DOHH2 (cell line): ENCODE results near the gene CACNA1A.

Source experiments
- H3F3A ChIP-seq: fragments of 200-600 bp; sonication (generic), shearing (Covaris generic); 2 replicates; pipeline ENCODE4 v1.6.0; 2016; ENCODE audit warnings: antibody characterized with exemption, mild to moderate bottlenecking; ENCODE audit not compliant: control insufficient read depth, insufficient read depth
- H3K27ac ChIP-seq: fragments of 200-600 bp; sonication (generic); 2 replicates; pipeline ENCODE4 v1.5.1; 2014; ENCODE audit warnings: low read depth, mild to moderate bottlenecking, low read length, moderate library complexity
- H3K27me3 ChIP-seq: fragments of 200-600 bp; sonication (generic); 2 replicates; pipeline ENCODE4 v1.6.1; 2014; ENCODE audit warnings: mild to moderate bottlenecking, low read length, mixed read lengths; ENCODE audit not compliant: control insufficient read depth
- H3K36me3 ChIP-seq: fragments of 200-600 bp; sonication (generic); 2 replicates; pipeline ENCODE4 v1.6.1; 2014; ENCODE audit warnings: mild to moderate bottlenecking, low read length, moderate library complexity, mixed read lengths; ENCODE audit not compliant: control insufficient read depth
- H3K4me1 ChIP-seq: fragments of 200-600 bp; sonication (generic); 2 replicates; pipeline ENCODE4 v1.6.1; 2014; ENCODE audit warnings: mild to moderate bottlenecking, low read length, mixed read lengths; ENCODE audit not compliant: control insufficient read depth
- H3K4me2 ChIP-seq: fragments of 200-600 bp; sonication (generic); 2 replicates; pipeline ENCODE4 v1.6.0; 2014; ENCODE audit warnings: mild to moderate bottlenecking, low read length, moderate library complexity
- H3K4me3 ChIP-seq: fragments of 200-600 bp; sonication (generic); 2 replicates; pipeline ENCODE4 v1.5.1; 2014; ENCODE audit warnings: mild to moderate bottlenecking, low read length, mixed read lengths
- H3K79me2 ChIP-seq: fragments of 200-600 bp; sonication (generic); 2 replicates; pipeline ENCODE4 v1.6.1; 2014; ENCODE audit warnings: mild to moderate bottlenecking, low read length, mixed read lengths; ENCODE audit not compliant: control insufficient read depth
- H3K9me2 ChIP-seq: fragments of 200-600 bp; sonication (generic); replicated peaks from 2 replicates; pipeline ENCODE4 v1.6.1; 2014; ENCODE audit warnings: mild to moderate bottlenecking, low read length, mixed read lengths; ENCODE audit not compliant: control insufficient read depth
- H3K9me3 ChIP-seq: fragments of 200-600 bp; sonication (generic); 2 replicates; pipeline ENCODE4 v1.6.1; 2014; ENCODE audit warnings: antibody characterized with exemption, low read length, mixed read lengths; ENCODE audit not compliant: control insufficient read depth, insufficient read depth
- H4K20me1 ChIP-seq: fragments of 200-600 bp; sonication (generic); 2 replicates; pipeline ENCODE4 v1.6.0; 2014; ENCODE audit warnings: low read depth, mild to moderate bottlenecking, antibody characterized with exemption, low read length, moderate library complexity; ENCODE audit not compliant: control insufficient read depth, insufficient read depth
- CTCF ChIP-seq: fragments of 200-600 bp; sonication (generic); IDR thresholded peaks from one replicate; pipeline ENCODE4 v1.5.1; 2014; ENCODE audit warnings: antibody characterized with exemption, mild to moderate bottlenecking, low read depth, low read length; ENCODE audit not compliant: poor library complexity, severe bottlenecking
- EZH2phosphoT487 ChIP-seq: fragments of 200-600 bp; sonication (generic); IDR thresholded peaks from 2 replicates; pipeline ENCODE4 v1.6.1; 2017; ENCODE audit warnings: borderline replicate concordance, mild to moderate bottlenecking, antibody characterized with exemption, low read length, moderate library complexity, mixed read lengths

The CACNA1A gene

GRCh38 chr19:13506471-13506820 lies at the start of gene CACNA1A:
TSS of gene CACNA1A (minus strand) at chr19:13506479. CDS start at chr19:13506224, 255 bp downstream.
- no peaks in the 10 kb centered on the region; the same call in 1 of the 2 replicates for H3K27me3 ChIP-seq
- no peak within 1 kb of the TSS for H3K4me3 ChIP-seq
- no peak within 1 kb of the TSS for H3K4me2 ChIP-seq

GRCh38 chr19:13554506-13555240 lies 48.4 kb upstream of the CACNA1A start:
- Histone ChIP-seq H3K36me3 (no peaks in the 10 kb centered on the region), H3F3A (no peaks in the 10 kb centered on the region), H3K27me3 (peaks cover 4% of the 10 kb centered on the region; the same call in 1 of the 2 replicates), H3K9me3 (no peaks in the 10 kb centered on the region), H3K9me2 (no peaks in the 10 kb centered on the region), H3K27ac (no peak overlapping the region), H3K79me2 (no peaks in the 10 kb centered on the region), H3K4me2 (no peak overlapping the region), H4K20me1 (no peaks in the 10 kb centered on the region), H3K4me1 (no peaks in the 10 kb centered on the region), H3K4me3 (no peak overlapping the region)
- TF ChIP-seq EZH2phosphoT487 = no peak
- TF ChIP-seq CTCF = no peak

More at GRCh38 chr19:13506471-13506820, at the start of gene CACNA1A:
- H3K9me2 ChIP-seq = no peaks in the 10 kb centered on the region
- H3K27ac ChIP-seq = no peak within 1 kb of the TSS
- no peaks in the 10 kb centered on the region for H3F3A ChIP-seq
- no peaks in the 10 kb centered on the region for H3K36me3 ChIP-seq
- no peaks in the 10 kb centered on the region for H4K20me1 ChIP-seq
- H3K79me2 ChIP-seq = no peaks in the 10 kb centered on the region
- TF ChIP-seq CTCF (no peak), EZH2phosphoT487 (no peak)
- no peaks in the 10 kb centered on the region for H3K9me3 ChIP-seq
- H3K4me1 ChIP-seq = no peaks in the 10 kb centered on the region

GRCh38 chr19:13553880-13554400 lies 47.7 kb upstream of the CACNA1A start:
- H3K27ac ChIP-seq = no peak overlapping the region
- no peaks in the 10 kb centered on the region for H3F3A ChIP-seq
- H4K20me1 ChIP-seq = no peaks in the 10 kb centered on the region
- H3K9me3 ChIP-seq = no peaks in the 10 kb centered on the region
- no peaks in the 10 kb centered on the region for H3K36me3 ChIP-seq
- H3K27me3 ChIP-seq = peaks cover 9% of the 10 kb centered on the region; the same call in 1 of the 2 replicates
- H3K4me2 ChIP-seq = no peak overlapping the region
- no peaks in the 10 kb centered on the region for H3K4me1 ChIP-seq
- no peaks in the 10 kb centered on the region for H3K79me2 ChIP-seq
- no peak overlapping the region for H3K4me3 ChIP-seq
- TF ChIP-seq EZH2phosphoT487 = no peak
- no peak for TF ChIP-seq CTCF
- no peaks in the 10 kb centered on the region for H3K9me2 ChIP-seq
